GM18861 (cell line): Measurements from ENCODE around the gene NDUFS2.
"Not testable (repeated sequence)": the region's sequence is repeated elsewhere in the genome, so short reads cannot be mapped to it uniquely, and the experiment has no call there.

ENCODE experiments used
- ATAC-seq: cut with Tn5 transposase; IDR thresholded peaks from one replicate; pipeline ENCODE4 v1.9.1; 2021; ENCODE audit not compliant: unreplicated experiment

The NDUFS2 gene

DNA sequence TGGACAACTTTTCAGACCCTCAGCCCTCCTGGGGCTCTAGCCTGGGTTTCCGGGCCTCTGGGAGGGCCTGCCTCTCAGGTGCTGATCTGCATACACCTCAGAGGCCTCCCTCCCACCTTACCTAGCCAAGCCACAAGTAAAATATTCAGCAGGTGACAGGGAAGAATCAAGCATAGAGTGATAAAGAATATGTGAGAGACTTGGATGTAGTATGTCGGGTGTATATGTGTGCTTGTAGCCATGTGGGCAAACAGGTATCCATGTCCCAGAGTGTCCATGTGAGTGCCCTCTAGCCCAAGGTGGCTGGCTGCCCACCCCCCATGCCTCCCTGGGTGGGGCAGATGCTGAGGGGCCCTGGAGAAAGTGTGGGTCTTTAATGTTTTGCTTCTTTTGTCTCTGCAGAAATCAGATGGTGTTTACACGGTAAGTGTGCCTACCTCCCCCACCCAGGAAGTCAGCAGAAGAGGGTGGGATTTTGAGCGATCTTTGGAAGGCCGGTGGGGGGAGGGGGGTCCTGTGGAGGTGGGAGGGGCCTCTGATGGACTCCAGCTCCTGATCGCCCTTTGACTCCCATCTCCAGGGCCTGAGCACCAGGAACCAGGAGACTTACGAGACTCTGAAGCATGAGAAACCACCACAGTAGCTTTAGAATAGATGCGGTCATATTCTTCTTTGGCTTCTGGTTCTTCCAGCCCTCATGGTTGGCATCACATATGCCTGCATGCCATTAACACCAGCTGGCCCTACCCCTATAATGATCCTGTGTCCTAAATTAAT, 16.3 kb downstream of the NDUFS2 start:
- no peak for ATAC-seq

DNA sequence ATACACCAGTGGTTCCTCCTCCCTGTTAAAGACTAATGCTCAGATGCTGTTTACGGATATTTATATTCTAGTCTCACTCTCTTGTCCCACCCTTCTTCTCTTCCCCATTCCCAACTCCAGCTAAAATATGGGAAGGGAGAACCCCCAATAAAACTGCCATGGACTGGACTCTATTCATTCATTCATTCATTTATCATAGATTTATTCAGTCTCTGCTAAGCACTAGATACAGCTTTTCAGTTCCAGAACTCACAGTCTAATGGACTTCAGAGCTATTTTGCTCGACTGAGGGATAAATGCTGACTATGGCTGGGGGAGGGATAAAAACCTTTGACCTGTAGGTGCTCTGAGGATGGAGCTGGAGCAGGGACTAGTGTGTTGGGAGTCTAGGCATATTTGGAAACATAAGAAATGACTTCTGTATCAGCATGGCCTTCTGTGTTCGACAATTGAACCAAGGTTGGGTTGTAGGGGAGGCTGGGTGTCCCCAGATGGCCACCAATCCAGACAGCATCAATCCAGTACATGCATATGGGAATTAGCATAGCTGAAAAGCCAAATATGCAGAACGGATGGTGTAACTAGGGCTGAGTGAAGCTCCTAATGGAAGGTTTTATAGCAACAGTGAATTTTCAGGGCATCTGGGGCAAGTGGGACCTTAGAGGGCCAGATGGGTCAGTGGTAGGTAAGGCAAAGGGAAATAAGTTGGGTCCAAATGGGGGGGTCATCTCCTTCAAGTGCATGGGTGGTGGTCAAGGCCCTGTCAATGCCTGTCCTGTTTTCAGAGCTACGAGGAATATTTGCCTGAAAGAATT, 17.1 kb downstream of the NDUFS2 start:
- no peak for ATAC-seq

DNA sequence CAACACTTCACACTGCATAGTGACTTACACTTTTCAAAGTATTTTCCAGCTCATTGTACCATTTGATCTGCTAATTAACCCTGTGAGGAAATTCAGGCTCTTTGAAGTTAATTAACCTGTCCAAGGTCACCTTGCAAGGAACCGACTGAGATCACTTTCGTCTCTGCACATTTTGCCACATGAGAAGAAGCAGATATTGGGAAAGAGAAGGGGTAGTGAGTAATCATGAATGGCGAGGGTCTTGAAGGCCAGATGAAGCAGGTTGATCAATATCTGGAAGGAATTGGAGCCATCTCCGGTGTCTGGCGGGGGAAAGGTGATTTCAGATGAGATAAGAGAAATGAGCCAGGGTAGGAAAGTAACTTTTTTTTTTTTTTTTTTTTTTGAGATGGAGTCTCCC, 17.8 kb downstream of the NDUFS2 start:
- ATAC-seq, result no peak

DNA sequence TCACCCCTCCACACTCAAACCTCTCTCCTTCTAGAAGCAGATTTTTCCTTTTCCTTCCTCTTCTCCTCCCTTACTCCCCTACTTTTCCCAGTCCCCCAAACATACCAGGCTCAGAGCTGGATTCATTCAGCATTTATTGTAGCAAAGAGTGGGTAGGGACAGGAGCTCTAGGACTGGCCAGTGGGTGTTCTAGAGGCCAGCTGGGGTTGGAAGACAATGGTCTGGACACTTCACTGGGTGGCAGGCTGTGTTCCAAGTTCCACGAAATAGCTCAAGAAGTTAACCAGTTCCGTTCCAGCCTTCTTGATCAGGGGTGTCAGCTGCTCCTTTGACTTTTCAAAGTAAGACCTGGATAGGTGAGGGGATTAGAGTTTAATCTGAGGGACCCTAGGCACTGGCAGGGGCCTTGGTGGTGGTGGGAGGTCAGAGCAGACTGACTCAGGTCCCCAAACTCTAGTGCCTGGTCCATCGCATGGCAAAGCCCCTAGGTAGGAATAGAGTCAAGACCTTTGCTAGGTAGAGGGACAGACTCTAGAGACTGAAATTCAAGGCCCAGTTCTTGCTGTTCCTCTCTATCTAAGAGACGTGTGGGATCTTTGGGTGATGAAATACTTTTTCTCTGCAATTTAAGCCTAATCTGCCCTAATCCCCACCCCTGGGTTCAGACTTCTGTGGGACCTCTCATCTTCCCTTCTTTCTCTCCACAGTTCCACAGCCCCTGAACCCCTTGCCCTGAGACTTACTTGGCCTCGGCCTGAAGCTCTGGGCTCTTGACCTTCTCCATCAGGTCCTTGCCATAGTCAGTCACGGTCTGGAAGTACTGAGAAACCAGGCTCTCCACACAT, 20.2 kb downstream of the NDUFS2 start:
- ATAC-seq, result no peak

DNA sequence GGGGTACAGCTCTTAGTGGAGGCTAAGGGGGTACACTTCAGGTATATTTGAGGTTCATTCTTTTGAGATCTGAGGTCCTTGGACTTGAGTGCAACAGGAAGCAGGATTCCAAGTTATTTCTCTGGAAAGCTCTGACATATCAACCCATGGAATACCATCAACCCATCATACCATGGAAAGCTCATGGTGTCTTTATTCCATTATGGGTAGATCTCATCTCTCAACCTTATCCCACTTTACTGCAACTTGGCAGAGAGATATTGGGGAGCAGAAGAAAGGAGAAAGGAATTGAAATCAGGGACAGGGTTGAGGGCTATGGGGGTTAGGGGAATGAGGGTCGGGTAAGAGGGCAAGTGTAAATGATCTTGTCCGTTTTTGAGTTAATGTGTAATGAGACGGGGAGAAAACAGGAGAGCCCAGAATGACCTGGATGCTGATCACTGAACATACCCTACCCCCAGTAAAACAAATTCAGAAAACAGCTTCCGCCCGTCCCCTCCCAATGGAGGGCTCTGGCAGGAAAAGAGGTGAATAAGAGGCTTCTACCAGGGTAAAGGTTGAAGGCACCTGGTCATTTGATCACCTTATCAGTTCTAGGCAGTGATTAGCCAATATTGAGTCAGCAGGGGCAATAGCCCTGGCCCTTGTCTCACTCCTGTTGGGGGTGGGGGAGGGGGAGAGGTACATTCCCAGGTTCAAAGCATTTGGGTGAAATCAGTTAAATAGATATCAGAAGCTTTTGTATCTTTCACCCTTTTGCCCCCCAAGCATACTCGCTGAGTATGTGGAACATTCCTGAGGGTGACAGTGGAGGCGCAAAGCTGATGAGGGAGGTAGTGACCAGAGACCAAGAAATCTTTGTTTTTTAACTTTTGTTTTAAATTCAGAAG, 21.9 kb downstream of the NDUFS2 start:
- ATAC-seq, result no peak

DNA sequence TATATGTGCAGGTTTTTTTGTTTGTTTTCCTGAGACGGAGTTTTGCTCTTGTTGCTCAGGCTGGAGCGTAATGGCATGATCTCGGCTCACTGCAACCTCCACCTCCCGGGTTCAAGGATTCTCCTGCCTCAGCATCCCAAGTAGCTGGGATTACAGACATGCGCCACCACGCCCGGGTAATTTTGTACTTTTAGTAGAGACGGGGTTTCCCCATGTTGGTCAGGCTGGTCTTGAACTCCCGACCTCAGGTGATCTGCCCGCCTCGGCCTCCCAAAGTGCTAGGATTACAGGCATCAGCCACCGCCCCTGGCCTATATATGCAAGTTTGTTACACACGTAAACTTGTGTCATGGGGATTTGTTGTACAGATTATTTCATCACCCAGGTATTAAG, 22.5 kb downstream of the NDUFS2 start:
- not testable (repeated sequence) for ATAC-seq

DNA sequence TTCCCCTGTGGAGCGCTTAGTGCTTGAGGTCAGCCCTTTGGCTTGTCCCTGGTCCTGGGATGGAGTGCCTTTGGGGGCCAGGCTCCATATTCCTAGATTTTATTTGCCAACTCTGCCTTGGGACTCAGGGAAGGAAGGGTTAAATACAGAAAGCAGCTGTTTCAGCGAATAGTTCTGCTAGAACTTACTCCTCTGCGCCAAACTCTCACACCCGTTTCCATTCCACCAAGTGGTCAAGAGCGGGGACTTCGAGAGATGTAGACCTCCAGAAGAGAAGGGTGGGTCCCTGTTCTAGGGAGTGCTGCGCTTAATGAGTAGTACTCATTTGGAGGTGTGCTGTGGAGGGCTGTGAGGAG, 23.0 kb downstream of the NDUFS2 start:
- no peak for ATAC-seq

DNA sequence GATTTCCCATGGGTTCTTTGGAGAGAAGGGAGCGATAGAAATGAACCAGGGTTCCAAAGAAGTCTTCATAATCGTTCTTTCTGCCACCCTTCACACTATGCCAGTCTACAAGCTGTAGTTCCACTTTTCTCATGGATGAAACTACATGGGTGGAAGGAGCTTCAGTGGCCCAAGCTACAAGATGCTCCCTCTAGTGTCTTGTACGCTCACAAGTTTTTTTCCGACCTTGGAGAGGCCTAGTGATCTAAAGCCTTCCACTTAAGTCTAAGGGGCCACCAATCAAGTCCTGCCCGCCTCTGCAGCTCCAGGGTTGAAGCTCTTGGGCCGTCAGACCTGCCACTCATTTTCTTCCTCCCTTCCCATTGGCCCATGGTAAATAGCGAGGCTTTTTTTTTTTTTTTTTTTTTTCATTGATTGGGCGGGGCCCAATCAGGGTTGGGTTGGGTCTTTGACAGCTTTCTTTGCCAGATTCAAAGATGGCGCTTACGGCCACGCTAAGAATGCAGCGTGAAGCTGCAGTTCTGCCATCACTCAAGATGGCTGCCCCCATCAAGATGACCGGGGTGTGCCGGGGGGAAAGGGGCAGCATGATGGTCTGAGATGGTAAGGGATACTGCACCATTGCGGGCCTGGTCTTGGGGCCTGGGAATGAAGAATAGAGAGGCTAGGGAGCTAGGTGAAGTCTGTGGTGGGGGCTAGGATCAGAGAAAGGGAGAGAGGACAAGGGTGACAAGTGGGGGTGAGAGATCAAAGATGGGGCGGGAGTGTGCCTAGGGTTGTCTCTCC, 23.6 kb downstream of the NDUFS2 start, which contains the start of gene TOMM40L:
Gene TOMM40L, plus strand, starts transcription at position 527 of the 786 bp plus-strand sequence. CDS start 430 bp downstream, outside the sequence.
- peak; percentile 86 for ATAC-seq

DNA sequence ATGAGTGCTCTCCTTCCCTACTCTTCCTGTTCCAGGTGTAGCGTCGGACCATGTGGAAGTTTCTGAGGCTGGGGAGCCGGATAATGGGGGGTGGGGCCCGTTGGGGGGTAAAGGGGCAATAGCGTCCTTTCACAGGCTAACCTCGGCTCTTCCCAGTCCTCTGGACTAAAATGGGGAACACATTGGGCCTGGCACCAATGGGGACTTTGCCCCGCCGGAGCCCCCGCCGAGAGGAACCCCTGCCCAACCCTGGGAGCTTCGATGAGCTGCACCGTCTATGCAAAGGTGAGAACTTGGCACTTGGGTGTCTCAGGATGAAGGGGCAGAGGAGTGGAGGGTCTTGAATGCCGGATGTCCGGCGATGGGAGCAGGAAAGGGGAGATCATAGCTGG, 24.1 kb downstream of the NDUFS2 start:
- ATAC-seq, result no peak

DNA sequence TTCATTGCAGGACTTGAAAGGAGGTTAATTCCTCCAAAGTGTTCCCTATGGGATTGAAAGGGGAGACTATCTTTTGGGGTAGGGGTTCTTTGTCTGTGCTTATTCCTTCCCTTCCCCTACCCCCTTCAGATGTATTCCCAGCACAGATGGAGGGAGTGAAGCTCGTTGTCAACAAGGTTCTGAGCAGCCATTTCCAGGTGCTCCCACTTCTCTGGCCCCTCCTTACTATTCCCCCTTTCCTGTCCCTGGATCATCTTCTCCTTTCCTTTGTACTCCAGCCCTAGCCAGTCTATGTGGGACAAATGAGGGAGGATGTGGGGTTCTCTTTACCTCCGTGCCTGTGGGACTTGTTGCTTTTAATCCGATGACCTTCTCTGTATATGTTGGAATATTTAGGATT, 24.6 kb downstream of the NDUFS2 start:
- ATAC-seq, result no peak

DNA sequence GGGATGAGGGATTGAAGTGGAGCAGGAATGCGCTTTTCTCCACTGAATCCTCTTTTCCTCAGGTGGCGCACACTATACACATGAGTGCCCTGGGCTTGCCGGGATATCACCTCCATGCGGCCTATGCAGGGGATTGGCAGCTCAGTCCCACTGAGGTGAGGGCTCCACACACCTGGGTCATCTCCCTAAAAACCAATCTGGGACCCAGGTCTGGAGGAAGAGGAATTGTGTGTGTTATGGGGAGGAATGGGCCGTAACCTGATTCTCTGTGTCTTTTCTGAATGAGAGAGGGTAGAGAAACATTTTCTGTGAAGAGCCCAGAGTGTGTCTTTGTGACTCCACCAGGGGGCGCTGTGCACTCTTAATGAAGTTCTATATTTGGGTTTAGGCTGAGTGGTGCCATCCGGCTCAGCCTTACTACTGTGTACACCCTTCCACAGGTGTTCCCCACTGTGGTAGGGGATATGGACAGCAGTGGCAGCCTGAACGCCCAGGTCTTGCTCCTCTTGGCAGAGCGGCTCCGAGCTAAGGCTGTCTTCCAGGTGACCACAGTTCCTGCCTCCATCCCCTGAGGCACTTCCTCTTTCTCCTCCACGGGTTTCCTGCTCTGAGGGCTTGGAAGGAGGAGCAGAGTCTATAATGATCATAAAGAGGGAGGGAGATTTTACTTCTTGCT, 25.2 kb downstream of the NDUFS2 start:
- ATAC-seq, result peak; percentile 42

DNA sequence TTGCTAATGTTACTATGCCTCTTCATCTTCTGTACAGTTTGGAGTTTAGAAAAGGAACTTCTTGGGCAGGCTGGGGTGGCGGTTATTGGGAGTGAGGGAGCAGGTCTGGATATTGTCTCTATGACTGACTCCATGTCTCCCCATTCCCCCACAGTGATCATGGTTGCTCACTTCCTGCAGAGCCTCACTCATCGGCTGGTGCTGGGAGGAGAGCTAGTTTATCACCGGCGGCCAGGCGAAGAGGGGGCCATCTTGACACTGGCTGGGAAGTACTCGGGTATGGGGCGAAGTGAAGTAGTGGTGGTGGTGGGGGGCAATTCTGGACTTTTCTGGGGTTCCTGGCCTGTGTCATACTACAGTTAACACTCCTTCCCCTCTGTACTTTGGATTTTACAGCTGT, 25.9 kb downstream of the NDUFS2 start:
- ATAC-seq, result no peak

DNA sequence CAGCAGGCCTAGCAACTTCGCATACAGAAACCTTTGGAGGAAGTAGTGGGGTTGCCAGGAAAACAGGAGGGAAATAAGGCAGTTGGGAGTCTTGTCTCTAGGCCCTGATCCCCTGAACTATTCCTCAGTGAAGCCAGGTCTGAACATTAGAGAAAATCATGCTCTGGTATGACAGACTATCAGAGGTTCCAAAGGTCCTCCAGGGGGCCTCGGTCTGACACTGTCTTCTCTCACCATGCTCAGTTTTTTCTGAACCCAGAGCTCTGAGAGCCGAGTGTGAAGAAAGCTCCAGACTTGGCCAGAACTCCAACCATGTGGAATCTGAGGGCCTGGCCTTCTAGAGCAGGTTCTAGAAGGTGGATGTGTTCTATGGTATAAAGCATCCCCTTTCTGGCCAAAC, 27.7 kb downstream of the NDUFS2 start:
- ATAC-seq, result no peak

DNA sequence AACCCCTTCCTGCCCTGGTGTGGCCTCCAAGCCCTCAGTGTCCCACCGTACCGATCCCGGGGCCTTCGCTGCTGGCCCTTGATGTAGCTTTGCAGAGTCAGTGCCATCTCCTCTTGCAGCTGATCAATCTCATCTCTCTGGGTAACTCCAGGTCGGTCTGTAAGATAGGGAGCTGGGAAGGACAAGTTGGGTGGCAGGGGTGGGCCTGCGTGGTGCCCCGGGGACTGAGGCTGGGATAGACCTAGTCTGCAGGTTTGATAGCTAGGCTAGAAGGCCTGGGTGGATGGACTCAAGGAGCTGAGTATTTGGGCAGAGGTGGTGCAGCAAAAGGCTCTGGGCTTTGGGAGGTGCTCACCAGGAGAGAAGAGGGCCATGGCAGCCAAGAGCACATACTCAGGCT, 28.6 kb downstream of the NDUFS2 start:
- ATAC-seq, result no peak

DNA sequence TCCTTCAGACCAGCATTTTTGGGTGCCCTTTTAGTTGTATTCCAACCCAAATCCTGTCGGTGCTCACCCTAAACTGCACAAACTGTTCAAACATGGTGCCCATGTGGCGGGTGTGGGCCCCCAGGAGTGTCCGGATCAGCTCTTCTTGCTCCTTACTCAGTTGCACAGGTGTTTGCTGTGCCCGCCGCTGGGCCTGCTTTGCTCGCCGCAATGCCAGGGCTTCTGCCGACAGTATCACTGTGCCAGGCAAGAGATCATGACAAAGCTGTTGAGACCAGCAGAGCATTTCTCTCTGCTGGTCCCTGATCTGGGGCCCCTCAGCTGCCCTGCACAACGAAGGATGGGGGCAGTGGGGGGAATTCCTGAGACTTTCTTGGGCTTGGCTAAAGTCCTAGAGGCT, 30.9 kb downstream of the NDUFS2 start:
- no peak for ATAC-seq

DNA sequence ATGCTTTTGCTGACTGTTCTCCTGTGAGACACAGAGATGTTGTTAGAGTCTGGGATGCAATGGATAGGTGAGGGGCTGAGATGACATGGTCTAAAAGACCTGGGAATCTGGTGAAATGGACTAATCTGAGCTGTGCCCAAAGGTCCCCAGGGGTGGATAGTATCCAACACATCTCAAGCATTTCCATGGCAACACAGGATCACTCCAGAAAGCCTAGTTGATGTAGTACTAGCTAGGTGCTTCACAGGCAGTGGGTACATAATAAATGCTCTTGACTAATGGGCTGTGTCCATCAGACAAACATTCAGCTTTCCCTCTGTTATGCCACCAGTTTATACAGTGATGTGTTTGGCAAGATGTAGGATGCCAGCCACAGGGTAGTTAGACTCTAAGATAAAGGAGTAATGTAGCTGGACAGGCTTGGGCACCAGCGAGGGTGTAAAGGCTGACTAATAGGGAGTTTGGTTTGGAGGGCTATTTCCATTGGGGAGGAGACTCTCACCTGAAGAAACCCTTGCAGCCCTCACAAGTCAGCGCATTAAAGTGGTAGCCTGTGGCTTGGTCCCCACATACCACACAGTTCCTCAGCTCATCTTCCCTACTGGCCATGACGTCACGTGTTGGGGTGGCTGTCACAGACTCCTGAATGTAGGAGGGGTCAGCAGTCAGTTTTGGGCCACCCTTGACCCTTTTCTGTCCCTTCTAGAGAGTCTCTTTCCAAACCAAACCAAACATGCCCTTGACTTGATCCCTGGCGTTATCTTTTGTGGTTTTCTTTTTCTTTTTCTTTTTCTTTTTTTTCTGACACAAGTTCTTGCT, 34.0 kb downstream of the NDUFS2 start:
- ATAC-seq, result no peak

DNA sequence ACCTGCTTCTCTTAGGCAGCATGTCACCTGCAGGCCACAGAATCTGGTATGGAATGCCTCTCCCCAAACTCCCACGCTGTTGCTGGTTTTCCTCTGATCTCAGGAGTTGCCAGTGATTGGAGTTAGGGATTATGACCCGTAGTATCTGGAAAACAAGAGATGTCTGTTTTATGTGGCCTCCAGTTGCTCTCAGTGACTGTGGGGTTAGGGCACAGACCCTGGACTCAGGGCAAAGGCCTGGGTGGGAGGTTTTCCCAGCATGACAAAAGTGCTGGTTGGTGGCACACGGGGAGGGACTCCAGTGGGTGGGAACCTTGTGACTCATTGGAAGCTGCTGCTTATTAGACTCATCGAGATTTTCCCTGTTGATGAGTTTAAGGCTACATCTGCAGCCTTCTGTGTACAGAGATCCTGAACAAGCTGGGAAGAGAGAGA, 35.9 kb downstream of the NDUFS2 start, which contains the start of gene NR1I3:
Gene NR1I3, minus strand, starts transcription at position 165 of the 435 bp plus-strand sequence. CDS start 1,638 bp downstream, outside the sequence.
- no peak for ATAC-seq

DNA sequence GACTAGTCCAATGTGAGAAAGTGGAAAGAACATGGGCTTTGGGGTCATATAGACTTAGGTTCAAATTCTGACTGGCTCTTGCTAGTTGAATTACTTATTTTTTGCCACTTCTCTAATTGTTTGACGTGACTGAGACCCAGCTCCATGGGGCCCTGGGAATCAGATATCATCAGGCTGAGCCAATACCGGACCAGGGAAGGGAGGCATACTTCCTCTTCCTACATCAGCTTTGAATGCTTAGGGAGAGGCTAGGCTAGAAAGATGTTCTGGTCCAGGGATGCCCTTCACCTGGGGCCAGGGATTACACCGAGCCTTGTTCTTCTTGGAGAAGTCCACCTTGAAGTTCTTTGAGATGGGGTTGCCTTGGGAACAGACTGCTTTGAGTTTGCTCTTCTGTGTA, 39.5 kb downstream of the NDUFS2 start:
- ATAC-seq, result no peak
